Activated B cell treated with CpG ODN at 0.5 μM for 24 hours (primary cell): ENCODE data around the gene SHKBP1. TPM values are rescaled to one million over a fixed set of nuclear protein-coding genes. Genes with fewer than 3 reads are reported as not detected.

Experiments used
- ATAC-seq: fragments of 200-7000 bp; cut with Tn5 transposase; one replicate; pipeline ENCODE4 v1.10.0; 2021; ENCODE audit warnings: low read depth, mild to moderate bottlenecking, moderate library complexity
- CTCF ChIA-PET: fragments of 350-600 bp; sonication (Branson Sonifier 250); formaldehyde crosslinking; loops from one replicate; lab custom pipeline; 2021; ENCODE audit warnings: antibody characterized with exemption; lab: Charles Lee
- POLR2A ChIA-PET: fragments of 350-600 bp; sonication (Branson Sonifier 250); formaldehyde crosslinking; loops from one replicate; lab custom pipeline; 2021; ENCODE audit warnings: antibody characterized with exemption; lab: Charles Lee
- DNase-seq: peaks from one replicate; pipeline ENCODE4 v3.0.0; 2022
- H3K27ac Mint-ChIP-seq: one replicate; pipeline ENCODE4 v1.8.0; 2020; ENCODE audit warnings: mixed read lengths
- H3K27me3 Mint-ChIP-seq: one replicate; pipeline ENCODE4 v1.8.0; 2021; ENCODE audit warnings: mixed read lengths
- H3K36me3 Mint-ChIP-seq: one replicate; pipeline ENCODE4 v1.8.0; 2021; ENCODE audit warnings: low read depth, mixed read lengths
- H3K4me1 Mint-ChIP-seq: one replicate; pipeline ENCODE4 v1.8.0; 2021; ENCODE audit warnings: mixed read lengths
- H3K4me3 Mint-ChIP-seq: one replicate; pipeline ENCODE4 v1.8.0; 2020; ENCODE audit warnings: mild to moderate bottlenecking, mixed read lengths
- H3K9me3 Mint-ChIP-seq: one replicate; pipeline ENCODE4 v1.8.0; 2020; ENCODE audit warnings: mixed read lengths
- intact Hi-C: fragments of 100-400 bp; cut with micrococcal nuclease; formaldehyde crosslinking; loops from one replicate; pipeline ENCODE4 v1.15.1; 2024
- total RNA-seq: library from RNA; stranded (reverse); gene quantifications from 2 replicates; pipeline ENCODE4 v1.2.3, GENCODE V29; 2022
- TF ChIP-seq, protein P1 (sequence below): fragments of 200-600 bp; IDR thresholded peaks from one replicate; pipeline ENCODE4 v1.8.0; 2022; ENCODE audit warnings: antibody characterized with exemption, mild to moderate bottlenecking

SHKBP1 gene
- total RNA-seq, 1 donor from 2014 or later: 213 TPM

- Mint-ChIP-seq H3K27ac (no peak overlapping the region), H3K27me3 (peaks cover 35% of the 10 kb centered on the region), H3K36me3 (no peaks in the 10 kb centered on the region), H3K4me1 (peaks cover 18% of the 10 kb centered on the region), H3K4me3 (no peak overlapping the region), H3K9me3 (peaks cover 3% of the 10 kb centered on the region)
- ChIA-PET CTCF (interaction anchor here (1.0 kb wide), 1 partner anchor 225 kb away, joined by 4 read pairs; no protein-coding TSS in a partner anchor), POLR2A (interaction anchor here (0.6 to 0.9 kb wide), 3 partner anchors 40 to 782 kb away, joined by 3 to 11 read pairs (median 3); partner anchors contain the start of gene C19orf47)
- TF ChIP-seq, protein P1, sequence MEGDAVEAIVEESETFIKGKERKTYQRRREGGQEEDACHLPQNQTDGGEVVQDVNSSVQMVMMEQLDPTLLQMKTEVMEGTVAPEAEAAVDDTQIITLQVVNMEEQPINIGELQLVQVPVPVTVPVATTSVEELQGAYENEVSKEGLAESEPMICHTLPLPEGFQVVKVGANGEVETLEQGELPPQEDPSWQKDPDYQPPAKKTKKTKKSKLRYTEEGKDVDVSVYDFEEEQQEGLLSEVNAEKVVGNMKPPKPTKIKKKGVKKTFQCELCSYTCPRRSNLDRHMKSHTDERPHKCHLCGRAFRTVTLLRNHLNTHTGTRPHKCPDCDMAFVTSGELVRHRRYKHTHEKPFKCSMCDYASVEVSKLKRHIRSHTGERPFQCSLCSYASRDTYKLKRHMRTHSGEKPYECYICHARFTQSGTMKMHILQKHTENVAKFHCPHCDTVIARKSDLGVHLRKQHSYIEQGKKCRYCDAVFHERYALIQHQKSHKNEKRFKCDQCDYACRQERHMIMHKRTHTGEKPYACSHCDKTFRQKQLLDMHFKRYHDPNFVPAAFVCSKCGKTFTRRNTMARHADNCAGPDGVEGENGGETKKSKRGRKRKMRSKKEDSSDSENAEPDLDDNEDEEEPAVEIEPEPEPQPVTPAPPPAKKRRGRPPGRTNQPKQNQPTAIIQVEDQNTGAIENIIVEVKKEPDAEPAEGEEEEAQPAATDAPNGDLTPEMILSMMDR: no peak
- ATAC-seq (no peak), DNase-seq (no peak)
- intact Hi-C loops: no loop called here
These were observed 46.4 kb upstream of the SHKBP1 start for GRCh38 chr19:40530091-40530901.

DNA sequence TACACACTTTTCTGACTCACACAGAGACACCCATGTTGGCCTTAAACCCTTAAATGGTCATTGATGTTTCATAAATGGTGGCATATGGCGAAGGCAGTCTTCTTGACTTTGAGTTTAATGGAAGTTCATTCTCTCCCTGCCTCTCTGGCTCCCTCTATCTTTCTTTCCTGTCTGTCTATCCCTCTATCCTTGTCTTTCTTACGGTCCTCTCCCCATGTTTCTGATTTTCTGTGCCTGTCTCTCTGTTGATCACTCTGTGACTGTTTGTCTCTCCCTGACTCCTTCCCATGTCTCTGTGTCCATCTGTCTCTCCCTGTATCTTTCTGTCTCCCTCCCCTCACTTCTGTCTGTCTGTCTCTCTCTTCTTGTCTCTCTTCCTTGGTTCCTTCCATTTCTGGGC, 43.2 kb upstream of the SHKBP1 start:
- POLR2A ChIA-PET: interaction anchor here (0.9 to 1.1 kb wide), 2 partner anchors 67 to 113 kb away, joined by 3 read pairs; no protein-coding TSS in a partner anchor
- DNase-seq: no peak
- TF ChIP-seq, protein P1: no peak
- ATAC-seq: no peak
- intact Hi-C loops: no loop called here
- no peak overlapping the region for H3K4me3 Mint-ChIP-seq
- peaks cover 3% of the 10 kb centered on the region for H3K9me3 Mint-ChIP-seq
- H3K4me1 Mint-ChIP-seq: peaks cover 18% of the 10 kb centered on the region
- H3K27ac Mint-ChIP-seq: no peak overlapping the region
- CTCF ChIA-PET: interaction anchor here (1.2 to 1.6 kb wide), 2 partner anchors 15 to 228 kb away, joined by 3 to 5 read pairs; no protein-coding TSS in a partner anchor
- H3K36me3 Mint-ChIP-seq: no peaks in the 10 kb centered on the region
- H3K27me3 Mint-ChIP-seq: peaks cover 33% of the 10 kb centered on the region

DNA sequence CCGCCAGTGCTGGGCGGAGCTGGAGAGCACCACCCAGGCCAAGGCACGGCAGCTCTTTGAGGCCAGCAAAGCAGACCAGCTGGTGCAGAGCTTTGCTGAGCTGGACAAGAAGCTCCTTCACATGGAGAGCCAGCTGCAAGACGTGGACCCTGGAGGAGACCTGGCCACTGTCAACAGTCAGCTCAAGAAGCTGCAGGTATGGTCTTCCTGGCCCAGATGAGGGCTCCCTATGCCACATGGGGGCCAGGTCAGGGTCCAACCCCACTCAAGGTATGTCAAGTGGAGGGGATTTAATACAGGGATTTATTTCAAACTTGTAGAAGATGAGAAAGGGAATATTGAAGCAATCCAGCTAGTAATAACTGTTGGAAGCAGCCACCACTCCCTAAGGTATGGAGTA, 42.5 kb upstream of the SHKBP1 start:
- Mint-ChIP-seq H3K9me3 (peaks cover 3% of the 10 kb centered on the region), H3K4me3 (no peak overlapping the region), H3K4me1 (peaks cover 16% of the 10 kb centered on the region), H3K36me3 (no peaks in the 10 kb centered on the region), H3K27me3 (peaks cover 33% of the 10 kb centered on the region), H3K27ac (no peak overlapping the region)
- POLR2A ChIA-PET: no interaction called here
- no peak for ATAC-seq
- TF ChIP-seq, protein P1: no peak
- intact Hi-C loops: no loop called here
- CTCF ChIA-PET: interaction anchor here (1.2 kb wide), 1 partner anchor 15 kb away, joined by 3 read pairs; no protein-coding TSS in a partner anchor
- DNase-seq: no peak

- intact Hi-C loops: no loop called here
- no peaks in the 10 kb centered on the region for H3K9me3 Mint-ChIP-seq
- ChIA-PET POLR2A (no interaction called here), CTCF (interaction anchor here (1.1 kb wide), 1 partner anchor 96 kb away, joined by 3 read pairs; no protein-coding TSS in a partner anchor)
- ATAC-seq (no peak), DNase-seq (no peak)
- no peaks in the 10 kb centered on the region for H3K36me3 Mint-ChIP-seq
- H3K4me1 Mint-ChIP-seq: no peaks in the 10 kb centered on the region
- peaks cover 11% of the 10 kb centered on the region for H3K27me3 Mint-ChIP-seq
- no peak overlapping the region for H3K27ac Mint-ChIP-seq
- TF ChIP-seq, protein P1: no peak
- H3K4me3 Mint-ChIP-seq: no peak overlapping the region
These were observed 37.6 kb upstream of the SHKBP1 start for GRCh38 chr19:40539070-40539469.
